CD4-positive, alpha-beta T cell (primary cell): Measurements from ENCODE around the gene MKX. TPM values are rescaled to one million over a fixed set of nuclear protein-coding genes. Genes with fewer than 3 reads are reported as not detected.

Experiments used
- ATAC-seq: fragments of 200-7000 bp; cut with Tn5 transposase; one replicate; pipeline ENCODE4 v1.10.0; 2022; ENCODE audit warnings: mild to moderate bottlenecking; ENCODE audit not compliant: poor library complexity
- CTCF ChIA-PET: fragments of 350-600 bp; sonication (Branson Sonifier 250); formaldehyde crosslinking; loops from one replicate; lab custom pipeline; 2021; ENCODE audit warnings: antibody characterized with exemption, inconsistent platforms; lab: Charles Lee
- POLR2A ChIA-PET: fragments of 350-600 bp; sonication (Branson Sonifier 250); formaldehyde crosslinking; loops from one replicate; lab custom pipeline; 2021; ENCODE audit warnings: antibody characterized with exemption, inconsistent platforms; lab: Charles Lee
- DNase-seq, 14 experiments: peaks; one replicate each; pipeline ENCODE4 v3.0.0-alpha.2; 2013 to 2020; ENCODE audit warnings: mixed read lengths in 2 of 14
- H3K27ac ChIP-seq, 2 donors: one replicate each; pipeline versions ENCODE4 v1.5.1 to v1.7.0; 2013; ENCODE audit warnings: low read length in 2 of 2, low read depth in 1 of 2, mild to moderate bottlenecking in 1 of 2
- H3K27me3 ChIP-seq, 2 experiments: 1 replicate in 1 of 2; 2 replicates in 1 of 2; pipeline versions ENCODE4 v1.6.1 to v1.7.0; 2013; ENCODE audit warnings: low read length in 2 of 2, control low read depth in 1 of 2, mild to moderate bottlenecking in 1 of 2, moderate library complexity in 1 of 2; ENCODE audit not compliant: insufficient read depth in 2 of 2, control insufficient read depth in 1 of 2
- H3K36me3 ChIP-seq: one replicate; pipeline ENCODE4 v1.6.1; 2013; ENCODE audit warnings: low read length, control low read depth; ENCODE audit not compliant: insufficient read depth
- H3K4me1 ChIP-seq: one replicate; pipeline ENCODE4 v1.6.1; 2013; ENCODE audit warnings: low read length, control low read depth; ENCODE audit not compliant: insufficient read depth
- H3K4me3 ChIP-seq: one replicate; pipeline ENCODE4 v1.5.1; 2013; ENCODE audit warnings: mild to moderate bottlenecking, low read length, moderate library complexity
- H3K9me3 ChIP-seq, 2 experiments: 1 replicate in 1 of 2; 2 replicates in 1 of 2; pipeline versions ENCODE4 v1.6.1 to v1.7.0; 2013; ENCODE audit warnings: low read length in 2 of 2, mild to moderate bottlenecking in 2 of 2, control low read depth in 1 of 2, moderate library complexity in 1 of 2; ENCODE audit not compliant: control insufficient read depth in 1 of 2, insufficient read depth in 1 of 2
- H3K27ac Mint-ChIP-seq: one replicate; pipeline ENCODE4 v1.8.0; 2020; ENCODE audit warnings: mixed read lengths
- H3K27me3 Mint-ChIP-seq: one replicate; pipeline ENCODE4 v1.8.0; 2021; ENCODE audit warnings: mixed read lengths
- H3K36me3 Mint-ChIP-seq: one replicate; pipeline ENCODE4 v1.8.0; 2021; ENCODE audit warnings: low read depth, mixed read lengths
- H3K4me1 Mint-ChIP-seq: one replicate; pipeline ENCODE4 v1.8.0; 2021; ENCODE audit warnings: low read depth, mixed read lengths
- H3K4me3 Mint-ChIP-seq: one replicate; pipeline ENCODE4 v1.8.0; 2020; ENCODE audit warnings: mild to moderate bottlenecking, mixed read lengths
- H3K9me3 Mint-ChIP-seq: one replicate; pipeline ENCODE4 v1.8.0; 2020; ENCODE audit warnings: mixed read lengths
- CTCF ChIP-seq: fragments of 200-600 bp; IDR thresholded peaks from one replicate; pipeline ENCODE4 v1.8.0; 2022; ENCODE audit warnings: antibody characterized with exemption, mild to moderate bottlenecking
- intact Hi-C, 2 experiments: fragments of 100-400 bp; cut with DNase I in 1 of 2; cut with micrococcal nuclease in 1 of 2; formaldehyde crosslinking; loops; one replicate each; pipeline versions ENCODE4 v1.15.1 to v1.9.0; 2023 to 2025; cut with DNase I, micrococcal nuclease
- total RNA-seq, 174 experiments: library from RNA in 2 of 174; stranded (reverse) in 2 of 174; gene quantifications; one replicate each; pipeline ENCODE4 v1.2.3 and lab custom pipeline; 2021 to 2026

MKX gene
- total RNA-seq, 2 experiments from 2014 or later: not detected

GRCh38 chr10:27660711-27661110 is 84.9 kb downstream of the MKX start:
- Histone ChIP-seq H3K4me3 (no peak overlapping the region), H3K9me3 (no peaks in the 10 kb centered on the region), H3K27ac (no peak overlapping the region), H3K36me3 (no peaks in the 10 kb centered on the region), H3K27me3 (peaks cover 3 to 24% of the 10 kb centered on the region in 2 experiments), H3K4me1 (no peaks in the 10 kb centered on the region)
- H3K27ac Mint-ChIP-seq: no peak overlapping the region
- POLR2A ChIA-PET: no interaction called here
- TF ChIP-seq CTCF: no peak
- CTCF ChIA-PET: no interaction called here
- H3K36me3 Mint-ChIP-seq: no peaks in the 10 kb centered on the region
- intact Hi-C loops: no loop called here
- no peaks in the 10 kb centered on the region for H3K9me3 Mint-ChIP-seq
- no peaks in the 10 kb centered on the region for H3K4me1 Mint-ChIP-seq
- DNase-seq (no peak), ATAC-seq (no peak)
- peaks cover 46% of the 10 kb centered on the region for H3K27me3 Mint-ChIP-seq
- no peak overlapping the region for H3K4me3 Mint-ChIP-seq

GRCh38 chr10:27660268-27660667 is 85.4 kb downstream of the MKX start:
- no peak overlapping the region for H3K27ac Mint-ChIP-seq
- POLR2A ChIA-PET: no interaction called here

GRCh38 chr10:27659786-27660185 is 85.8 kb downstream of the MKX start:
- no peak overlapping the region for H3K4me3 ChIP-seq
- Mint-ChIP-seq H3K4me1 (no peaks in the 10 kb centered on the region), H3K27ac (no peak overlapping the region), H3K27me3 (peaks cover 44% of the 10 kb centered on the region), H3K36me3 (no peaks in the 10 kb centered on the region), H3K9me3 (no peaks in the 10 kb centered on the region), H3K4me3 (no peak overlapping the region)
- no peaks in the 10 kb centered on the region for H3K4me1 ChIP-seq
- no peaks in the 10 kb centered on the region for H3K9me3 ChIP-seq
- no peak for TF ChIP-seq CTCF
- DNase-seq (no peak), ATAC-seq (no peak)
- no peaks in the 10 kb centered on the region for H3K36me3 ChIP-seq
- H3K27me3 ChIP-seq: peaks cover 3 to 24% of the 10 kb centered on the region in 2 experiments
- H3K27ac ChIP-seq: no peak overlapping the region
- ChIA-PET CTCF (no interaction called here), POLR2A (no interaction called here)
- intact Hi-C loops: loop anchor here (5.0 to 10.0 kb wide), 2 partner anchors 287 to 735 kb away; no protein-coding TSS in a partner anchor

More at GRCh38 chr10:27660268-27660667, 85.4 kb downstream of the MKX start:
- DNase-seq (peak in 1 of 14 experiments; percentile 7), ATAC-seq (no peak)
- H3K9me3 Mint-ChIP-seq: no peaks in the 10 kb centered on the region
- no peaks in the 10 kb centered on the region for H3K4me1 Mint-ChIP-seq
- peaks cover 3 to 24% of the 10 kb centered on the region in 2 experiments for H3K27me3 ChIP-seq
- no peak overlapping the region for H3K27ac ChIP-seq
- intact Hi-C loops: no loop called here
- CTCF ChIA-PET: no interaction called here
- no peaks in the 10 kb centered on the region for H3K4me1 ChIP-seq
- H3K36me3 Mint-ChIP-seq: no peaks in the 10 kb centered on the region
- TF ChIP-seq CTCF: no peak
- no peaks in the 10 kb centered on the region for H3K9me3 ChIP-seq
- H3K4me3 ChIP-seq: no peak overlapping the region
- no peaks in the 10 kb centered on the region for H3K36me3 ChIP-seq
- no peak overlapping the region for H3K4me3 Mint-ChIP-seq
- H3K27me3 Mint-ChIP-seq: peaks cover 46% of the 10 kb centered on the region
